Superior temporal gyrus (tissue), 1 donor: ENCODE data around the gene GNG12.

Experiments
- DNase-seq: peaks from one replicate; pipeline ENCODE4 v3.0.0-alpha.2; 2016; ENCODE audit errors: extremely low spot score

The GNG12 gene

DNA sequence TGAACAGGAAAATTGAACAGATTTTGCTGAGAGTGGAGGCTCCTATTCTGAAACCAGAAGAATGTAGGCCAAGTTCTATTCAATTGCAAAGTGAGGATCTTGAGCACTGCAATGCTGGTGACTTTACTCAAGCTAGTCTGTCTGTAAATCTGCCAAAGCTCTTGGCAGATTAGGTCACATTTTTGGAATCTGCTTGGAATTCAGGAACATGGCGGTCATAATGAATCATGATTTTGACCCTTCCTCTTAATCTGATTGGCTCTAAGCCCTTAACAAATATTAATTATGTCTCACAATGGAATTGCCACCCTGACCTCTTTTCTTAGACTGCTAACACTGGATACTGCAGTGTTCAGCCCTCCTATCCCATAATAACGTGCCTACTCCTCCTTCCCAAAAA is 7.2 kb upstream of the GNG12 start:
- no peak for DNase-seq

DNA sequence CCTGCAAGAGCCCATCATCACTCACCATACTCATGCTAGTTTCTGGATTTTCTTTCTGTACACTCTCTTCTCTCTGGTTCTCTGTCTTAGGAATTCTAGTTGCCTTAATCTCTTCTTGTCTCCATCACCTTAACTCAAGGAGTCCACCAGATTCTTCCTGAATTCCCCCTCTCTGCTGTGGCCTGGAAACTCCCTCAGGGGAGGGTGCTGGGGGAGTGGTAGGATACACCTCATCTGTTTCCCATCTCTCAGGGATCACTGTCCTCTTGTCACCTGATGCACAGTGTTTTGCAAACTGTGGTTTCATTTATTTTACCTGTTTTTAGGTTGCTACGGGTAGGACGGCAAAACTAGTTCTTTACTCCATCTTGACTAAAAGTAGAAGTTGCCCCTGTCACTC is 6.6 kb upstream of the GNG12 start:
- DNase-seq = no peak

GRCh38 chr1:67838180-67838910 is 5.1 kb upstream of the GNG12 start:
- no peak for DNase-seq

DNA sequence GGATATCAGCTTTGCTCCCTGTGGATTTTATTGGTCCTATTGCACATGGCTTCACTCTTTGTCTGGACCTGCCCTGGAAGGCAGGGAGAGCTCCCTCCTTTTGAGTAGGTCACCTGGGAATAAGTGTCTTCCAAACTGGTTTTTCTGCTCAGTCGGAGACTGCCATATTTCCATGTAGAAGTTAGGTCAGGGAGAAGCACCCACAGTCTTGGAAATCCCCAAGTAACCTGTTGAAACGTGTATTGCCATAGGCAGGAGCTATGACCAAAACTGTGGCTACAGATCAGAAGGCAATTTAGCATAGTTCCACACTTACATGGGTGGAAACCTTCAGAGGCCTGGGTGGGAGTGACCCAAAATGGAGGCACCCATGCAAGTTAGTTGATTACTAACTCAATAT is 3.5 kb upstream of the GNG12 start:
- DNase-seq = no peak

- no peak for DNase-seq
Measured at GRCh38 chr1:67835663-67836452, 2.6 kb upstream of the GNG12 start.

DNA sequence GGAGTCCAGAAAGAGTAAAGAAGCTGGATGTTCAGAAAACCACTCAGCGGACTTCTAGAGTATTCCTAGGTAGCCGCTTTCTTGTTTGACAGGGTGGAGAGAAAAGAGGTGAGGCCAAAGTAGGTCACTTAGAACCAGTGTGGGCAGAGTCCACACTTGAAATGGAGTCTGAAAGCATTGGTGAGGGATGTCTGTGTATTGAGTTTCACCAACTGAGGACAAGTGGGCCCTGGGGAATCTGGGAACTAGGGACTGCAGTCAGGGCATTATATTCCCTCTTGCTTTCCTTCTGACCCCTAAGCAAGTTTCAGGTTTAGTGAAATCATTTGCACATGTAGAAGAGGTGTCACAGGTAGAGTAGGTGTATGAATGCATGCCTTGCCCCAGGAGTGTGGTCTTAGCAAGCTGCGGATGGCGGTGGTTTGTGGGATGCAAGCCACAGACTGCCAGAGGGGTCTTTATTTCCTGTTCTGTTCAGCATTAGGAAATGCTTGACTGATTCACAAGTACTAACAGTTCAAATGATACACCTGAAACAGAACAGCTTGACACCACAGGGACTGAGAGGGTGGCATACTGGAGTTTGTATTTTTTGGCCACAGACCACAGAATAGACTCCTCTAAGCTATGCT is 1.1 kb upstream of the GNG12 start:
- no peak for DNase-seq

DNA sequence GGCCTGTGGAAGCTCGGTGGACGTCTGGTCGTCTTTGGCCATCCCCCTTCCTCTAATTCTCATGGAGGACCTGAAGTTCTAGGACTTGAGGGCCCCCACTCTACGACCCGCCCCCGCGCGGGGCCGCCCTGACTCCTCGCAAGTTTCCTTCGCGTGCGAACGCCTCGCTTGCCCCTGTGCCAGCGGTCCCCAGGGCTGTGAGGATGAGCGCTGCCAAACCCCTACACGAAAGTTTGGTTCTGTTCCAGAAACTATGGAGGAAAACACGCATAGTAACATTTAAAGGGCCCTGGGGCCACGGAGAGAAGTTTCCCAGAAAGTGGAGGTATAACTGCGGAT is 304 bp upstream of the GNG12 start:
- no peak for DNase-seq

DNA sequence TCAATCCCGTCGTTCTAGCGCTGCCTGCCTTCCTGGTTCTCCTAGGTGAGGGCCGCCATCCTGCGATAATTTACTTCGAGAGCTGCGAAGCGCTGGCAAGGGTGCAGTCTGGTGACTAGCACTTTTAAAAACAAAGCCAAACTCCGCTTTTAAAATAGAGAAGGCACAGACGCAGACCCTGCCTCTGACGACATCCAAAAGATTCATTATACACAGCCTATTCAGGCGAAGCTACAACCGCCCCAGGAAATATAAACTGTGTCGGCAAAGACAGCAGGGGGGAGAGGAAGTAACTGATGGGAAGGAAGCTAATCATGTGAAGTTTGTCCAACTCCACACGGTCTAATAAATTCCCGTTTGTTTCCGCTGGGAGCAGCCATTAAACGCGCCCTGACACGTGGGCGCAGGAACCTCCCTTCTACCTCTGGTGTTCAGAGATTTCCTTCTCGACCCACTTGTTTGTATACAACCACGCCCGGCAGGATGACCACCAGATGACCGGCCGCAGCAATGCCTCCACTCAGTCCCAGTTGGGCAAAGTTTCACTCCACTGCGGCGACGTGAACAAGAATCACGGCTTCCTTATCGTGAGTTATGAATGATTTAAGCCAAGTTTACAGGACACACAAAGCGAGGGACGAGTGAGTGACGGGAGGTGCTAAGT is 1.3 kb downstream of the GNG12 start:
- no peak for DNase-seq

GRCh38 chr1:67830928-67831830 is 2.1 kb downstream of the GNG12 start:
- no peak for DNase-seq

GRCh38 chr1:67830226-67830625 is 3.0 kb downstream of the GNG12 start:
- no peak for DNase-seq

GRCh38 chr1:67827688-67828087 is 5.6 kb downstream of the GNG12 start:
- DNase-seq = no peak

- no peak for DNase-seq
Measured at GRCh38 chr1:67825591-67825990, 7.7 kb downstream of the GNG12 start.

- no peak for DNase-seq
Measured at GRCh38 chr1:67824766-67825165, 8.5 kb downstream of the GNG12 start.

GRCh38 chr1:67823615-67824014 is 9.7 kb downstream of the GNG12 start:
- no peak for DNase-seq

- DNase-seq = no peak
Measured at GRCh38 chr1:67821263-67821662, 12.0 kb downstream of the GNG12 start.

DNA sequence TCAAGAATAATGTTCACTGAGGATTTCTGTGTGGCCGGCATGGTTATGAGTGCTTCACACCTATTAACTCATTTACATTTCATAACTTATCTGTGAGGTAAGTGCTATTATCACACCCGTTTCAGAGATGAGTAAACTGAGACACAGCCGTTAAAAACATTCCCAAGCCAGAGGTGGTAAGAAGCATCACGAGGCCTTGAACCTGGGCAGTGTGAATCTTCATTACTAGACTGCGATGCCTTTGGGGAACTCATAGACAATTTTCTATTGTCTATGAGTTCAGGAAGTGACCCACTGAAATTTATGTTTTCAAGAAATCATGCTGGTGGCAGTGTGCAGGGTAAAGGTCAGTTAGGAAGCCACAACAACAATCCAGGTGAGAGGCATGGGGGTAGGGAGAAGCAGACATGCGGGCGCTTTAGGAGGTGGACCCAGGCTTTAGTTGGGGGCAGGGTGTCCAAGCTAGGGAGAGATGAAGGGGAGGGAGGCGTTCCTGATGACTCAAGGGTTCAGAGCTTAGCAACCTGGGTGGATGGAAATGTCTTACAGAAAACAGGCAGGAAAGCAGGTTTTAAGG is 14.5 kb downstream of the GNG12 start:
- DNase-seq = no peak

DNA sequence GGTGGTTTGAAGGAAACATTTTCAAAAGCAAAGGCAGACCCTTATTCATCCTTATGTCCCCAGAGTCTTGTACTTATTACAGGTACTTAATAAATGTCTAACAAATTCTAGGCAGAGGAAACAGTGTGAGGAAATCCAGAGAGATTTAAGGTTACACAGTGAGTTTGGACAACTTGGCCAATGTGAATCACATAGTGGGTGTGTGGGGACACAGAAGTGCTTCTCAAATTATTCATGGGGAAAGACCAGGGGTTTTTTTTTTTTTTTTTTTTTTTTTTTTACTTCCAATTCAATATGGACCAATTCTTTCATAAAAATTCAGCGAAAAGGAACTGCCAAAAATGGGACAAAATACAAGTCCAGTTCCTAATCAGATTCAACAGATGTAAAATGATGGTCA is 15.1 kb downstream of the GNG12 start:
- no peak for DNase-seq

- DNase-seq = no peak
Measured at GRCh38 chr1:67817319-67817718, 15.9 kb downstream of the GNG12 start.

- no peak for DNase-seq
Measured at GRCh38 chr1:67816506-67816905, 16.8 kb downstream of the GNG12 start.

DNA sequence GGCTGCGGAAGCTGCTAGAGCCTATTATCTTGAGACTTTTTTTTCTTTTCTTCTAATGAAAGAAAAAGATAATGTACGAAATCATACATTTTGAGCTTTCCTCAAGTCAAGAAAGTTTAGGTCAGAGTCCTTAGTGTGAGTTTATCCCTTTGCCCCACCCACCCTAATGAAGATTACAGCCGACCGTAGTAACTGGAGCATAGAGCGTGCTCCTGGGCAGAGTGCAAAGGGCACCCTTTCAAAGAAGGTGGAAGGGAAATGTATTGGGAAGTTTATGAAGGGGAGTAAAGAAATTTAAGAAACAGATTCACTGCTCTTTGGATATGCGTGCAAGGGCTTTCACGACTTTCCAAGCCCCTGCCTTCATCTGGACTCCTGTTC is 17.2 kb downstream of the GNG12 start:
- DNase-seq = no peak
